Esophagus muscularis mucosa (tissue), 4 donors: ENCODE measurements around the gene BMAL1. TPM values are rescaled to one million over a fixed set of nuclear protein-coding genes. Genes with fewer than 3 reads are reported as not detected.

ENCODE experiments used
- DNase-seq: peaks from one replicate; pipeline ENCODE4 v3.0.0-alpha.2; 2017; ENCODE audit errors: extremely low spot score
- H3K27ac ChIP-seq, 4 donors: fragments of 200-600 bp; sonication (generic); replicated peaks in 1 of 4; 1 replicate in 3 of 4; 2 replicates in 1 of 4; pipeline ENCODE4 v1.5.1; 2016 to 2019; ENCODE audit warnings: mild to moderate bottlenecking in 1 of 4
- H3K27me3 ChIP-seq, 4 donors: fragments of 200-600 bp; sonication (generic); one replicate each; pipeline versions ENCODE4 v1.5.1 to v1.6.0; 2016 to 2019
- H3K36me3 ChIP-seq, 4 donors: fragments of 200-600 bp; sonication (generic); one replicate each; pipeline ENCODE4 v1.5.1; 2016 to 2019
- H3K4me1 ChIP-seq, 4 donors: fragments of 200-600 bp; sonication (generic); one replicate each; pipeline ENCODE4 v1.5.1; 2016 to 2019
- H3K4me3 ChIP-seq, 4 donors: fragments of 200-600 bp; sonication (generic); 1 replicate in 2 of 4; 2 replicates in 2 of 4; pipeline ENCODE4 v1.5.1; 2016 to 2019; ENCODE audit warnings: mild to moderate bottlenecking in 4 of 4, moderate library complexity in 1 of 4
- H3K9me3 ChIP-seq, 4 donors: fragments of 200-600 bp; sonication (generic); 1 replicate in 3 of 4; 2 replicates in 1 of 4; pipeline ENCODE4 v1.5.1; 2016 to 2019
- CTCF ChIP-seq, 3 experiments: fragments of 200-600 bp in 2 of 3; fragments of 450-650 bp in 1 of 3; sonication (generic) in 2 of 3; IDR thresholded peaks; one replicate each; pipeline ENCODE4 v1.5.1; 2017 to 2019; ENCODE audit warnings: antibody characterized with exemption in 3 of 3, mild to moderate bottlenecking in 2 of 3, moderate library complexity in 1 of 3
- EP300 ChIP-seq: sonication (generic); formaldehyde crosslinking; IDR thresholded peaks from one replicate; pipeline ENCODE4 v1.6.1; 2017; ENCODE audit warnings: antibody characterized with exemption
- POLR2A ChIP-seq: fragments of 450-650 bp; IDR thresholded peaks from one replicate; pipeline ENCODE4 v1.6.1; 2017; ENCODE audit warnings: antibody characterized with exemption, moderate library complexity, mild to moderate bottlenecking, low read depth
- POLR2AphosphoS5 ChIP-seq, 2 donors: sonication (generic); formaldehyde crosslinking; IDR thresholded peaks; one replicate each; pipeline ENCODE4 v1.6.1; 2017; ENCODE audit warnings: antibody characterized with exemption in 2 of 2
- WGBS: methylation state at CpG from one replicate; pipeline ENCODE4 v1.1.5; 2018; 5-methylcytosine and 5-hydroxymethylcytosine counted together
- intact Hi-C: fragments of 100-400 bp; cut with DNase I; formaldehyde crosslinking; loops from one replicate; pipeline ENCODE4 v1.15.1; 2023
- total RNA-seq, 4 donors: library from RNA; depleted of rRNA; stranded (reverse); fragments of >200 nt; gene quantifications; one replicate each; pipeline versions ENCODE4 v1.1.0 to v1.2.1, GENCODE V29; 2016

BMAL1 gene
- total RNA-seq, 4 donors from 2014 or later: 31.1 to 36.4 (median 33.9) TPM

GRCh38 chr11:13336246-13336878 is 58.8 kb downstream of the BMAL1 start:
- H3K27ac ChIP-seq: no peak overlapping the region
- no peaks in the 10 kb centered on the region for H3K9me3 ChIP-seq
- TF ChIP-seq CTCF (IDR thresholded peaks at IDR 0.05) (no peak), POLR2A (no peak), POLR2AphosphoS5 (IDR thresholded peaks at IDR 0.05) (no peak), EP300 (no peak)
- no peaks in the 10 kb centered on the region for H3K36me3 ChIP-seq
- peaks cover 43 to 84% (median 79%) of the 10 kb centered on the region in 4 donors for H3K4me1 ChIP-seq
- DNase-seq: no peak
- intact Hi-C loops: no loop called here
- H3K27me3 ChIP-seq: no peaks in the 10 kb centered on the region
- no peak overlapping the region for H3K4me3 ChIP-seq
- WGBS: 71% methylated on average over 7 of the region's 9 CpGs

DNA sequence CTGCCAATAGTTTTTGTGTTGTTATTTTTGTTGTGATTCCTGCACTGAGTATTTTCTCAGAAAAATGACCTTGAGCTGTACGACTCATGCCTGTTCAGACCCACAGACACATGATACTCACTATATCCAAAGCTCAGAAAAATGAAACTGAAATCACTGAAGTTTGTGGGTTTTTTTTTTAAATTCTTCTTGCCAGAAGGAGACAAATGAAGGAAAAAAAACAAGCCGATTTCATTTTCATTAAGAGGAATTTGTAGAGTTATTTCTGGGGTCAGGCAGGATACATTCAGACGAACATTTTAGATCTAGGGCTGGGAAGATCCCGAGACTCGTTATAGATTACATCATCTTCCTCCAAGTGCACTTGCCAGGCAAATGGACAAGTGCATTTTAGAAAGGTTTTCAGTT is 60.4 kb downstream of the BMAL1 start:
- peak overlapping the region; percentile 29 to 46 (median 34) for H3K4me3 ChIP-seq
- H3K27me3 ChIP-seq: no peaks in the 10 kb centered on the region
- peak overlapping the region; percentile 36 to 59 (median 54) for H3K27ac ChIP-seq
- no peaks in the 10 kb centered on the region for H3K36me3 ChIP-seq
- H3K4me1 ChIP-seq: peaks cover 36 to 69% (median 65%) of the 10 kb centered on the region in 4 donors
- no peaks in the 10 kb centered on the region for H3K9me3 ChIP-seq
- intact Hi-C loops: loop anchor here (2.0 kb wide), 1 partner anchor 59 kb away; no protein-coding TSS in a partner anchor
- TF ChIP-seq POLR2A: no peak
- TF ChIP-seq CTCF (IDR thresholded peaks at IDR 0.05): no peak
- no peak for TF ChIP-seq POLR2AphosphoS5 (IDR thresholded peaks at IDR 0.05)
- TF ChIP-seq EP300: no peak
- no peak for DNase-seq
- 7% methylated on average over 5 of the region's 5 CpGs for WGBS

- H3K4me1 ChIP-seq: peaks cover 31 to 65% (median 60%) of the 10 kb centered on the region in 4 donors
- TF ChIP-seq POLR2A: no peak
- TF ChIP-seq POLR2AphosphoS5 (IDR thresholded peaks at IDR 0.05): no peak
- no peak for TF ChIP-seq CTCF (IDR thresholded peaks at IDR 0.05)
- TF ChIP-seq EP300: no peak
- H3K27ac ChIP-seq: peak overlapping the region; percentile 36 to 59 (median 54)
- peak overlapping the region; percentile 29 to 46 (median 34) for H3K4me3 ChIP-seq
- H3K9me3 ChIP-seq: no peaks in the 10 kb centered on the region
- no peaks in the 10 kb centered on the region for H3K36me3 ChIP-seq
- H3K27me3 ChIP-seq: no peaks in the 10 kb centered on the region
- DNase-seq: no peak
- 79% methylated on average over 9 of the region's 9 CpGs for WGBS
- intact Hi-C loops: loop anchor here (2.0 kb wide), 1 partner anchor 60 kb away; no protein-coding TSS in a partner anchor
Observed at GRCh38 chr11:13338427-13339069, 61.0 kb downstream of the BMAL1 start.

GRCh38 chr11:13339195-13340153 is 61.9 kb downstream of the BMAL1 start:
- Histone ChIP-seq H3K27me3 (no peaks in the 10 kb centered on the region), H3K4me3 (no peak overlapping the region), H3K4me1 (peaks cover 33 to 62% (median 52%) of the 10 kb centered on the region in 4 donors), H3K27ac (peak overlapping the region in 3 of 4 donors; percentile 48 to 59 (median 53)), H3K36me3 (no peaks in the 10 kb centered on the region), H3K9me3 (no peaks in the 10 kb centered on the region)
- DNase-seq: no peak
- peak; percentile 19 to 60 for TF ChIP-seq POLR2AphosphoS5 (IDR thresholded peaks at IDR 0.05)
- TF ChIP-seq EP300: no peak
- no peak for TF ChIP-seq POLR2A
- no peak for TF ChIP-seq CTCF (IDR thresholded peaks at IDR 0.05)
- intact Hi-C loops: loop anchor here (2.0 kb wide), 1 partner anchor 61 kb away; no protein-coding TSS in a partner anchor
- 48% methylated on average over 11 of the region's 11 CpGs for WGBS
